Body of pancreas (tissue), 4 donors: Measurements from ENCODE around the gene VTI1B. TPM values are rescaled to one million over a fixed set of nuclear protein-coding genes. Genes with fewer than 3 reads are reported as not detected.

ENCODE experiments used
- ATAC-seq: fragments of 150-250 bp; one replicate; pipeline ENCODE4 v1.9.1; 2016
- DNase-seq, 4 donors: peaks; one replicate each; pipeline ENCODE4 v3.0.0-alpha.2; 2019
- H3K27ac ChIP-seq, 4 donors: fragments of 200-600 bp; sonication (generic); 1 replicate in 3 of 4; 2 replicates in 1 of 4; pipeline versions ENCODE4 v1.5.1 to v1.6.1; 2016 to 2019; ENCODE audit warnings: mild to moderate bottlenecking in 1 of 4, mixed read lengths in 1 of 4, moderate library complexity in 1 of 4
- H3K27me3 ChIP-seq, 2 donors: fragments of 200-600 bp; sonication (generic); one replicate each; pipeline ENCODE4 v1.6.0; 2016; ENCODE audit warnings: mild to moderate bottlenecking in 1 of 2
- H3K36me3 ChIP-seq, 2 donors: fragments of 200-600 bp; sonication (generic); replicated peaks in 1 of 2; 2 replicates each; pipeline ENCODE4 v1.5.1; 2016; ENCODE audit warnings: low read depth in 2 of 2; ENCODE audit not compliant: insufficient read depth in 1 of 2
- H3K4me1 ChIP-seq: fragments of 200-600 bp; sonication (generic); one replicate; pipeline ENCODE4 v1.6.0; 2016
- H3K4me3 ChIP-seq, 2 donors: fragments of 200-600 bp; sonication (generic); 1 replicate in 1 of 2; 2 replicates in 1 of 2; pipeline ENCODE4 v1.5.1; 2016 to 2019
- H3K9me3 ChIP-seq, 3 donors: fragments of 200-600 bp; sonication (generic); 1 replicate in 2 of 3; 2 replicates in 1 of 3; pipeline ENCODE4 v1.5.1; 2016
- POLR2A ChIP-seq, 3 donors: fragments of 450-650 bp; IDR thresholded peaks; one replicate each; pipeline ENCODE4 v1.6.1; 2016; ENCODE audit warnings: antibody characterized with exemption in 3 of 3, mild to moderate bottlenecking in 2 of 3
- whole genome bisulfite sequencing, 2 donors: methylation state at CpG; one replicate each; pipeline ENCODE4 v1.1.5; 2017; 5-methylcytosine and 5-hydroxymethylcytosine counted together
- intact Hi-C: fragments of 100-400 bp; cut with DNase I; formaldehyde crosslinking; loops from one replicate; pipeline ENCODE4 v1.15.1; 2023
- total RNA-seq, 2 donors: library from RNA; depleted of rRNA; stranded (reverse); fragments of >200 nt; gene quantifications; one replicate each; pipeline ENCODE4 v1.1.0, GENCODE V29; 2016
- TF ChIP-seq, protein P1 (sequence below), 7 experiments: fragments of 450-650 bp in 4 of 7; fragments of 200-600 bp in 3 of 7; sonication (generic) in 3 of 7; IDR thresholded peaks; one replicate each; pipeline ENCODE4 v1.5.1; 2016 to 2019; ENCODE audit warnings: antibody characterized with exemption in 7 of 7

Gene VTI1B
- total RNA-seq, 2 donors from 2014 or later = 24.4 to 41.2 TPM

DNA sequence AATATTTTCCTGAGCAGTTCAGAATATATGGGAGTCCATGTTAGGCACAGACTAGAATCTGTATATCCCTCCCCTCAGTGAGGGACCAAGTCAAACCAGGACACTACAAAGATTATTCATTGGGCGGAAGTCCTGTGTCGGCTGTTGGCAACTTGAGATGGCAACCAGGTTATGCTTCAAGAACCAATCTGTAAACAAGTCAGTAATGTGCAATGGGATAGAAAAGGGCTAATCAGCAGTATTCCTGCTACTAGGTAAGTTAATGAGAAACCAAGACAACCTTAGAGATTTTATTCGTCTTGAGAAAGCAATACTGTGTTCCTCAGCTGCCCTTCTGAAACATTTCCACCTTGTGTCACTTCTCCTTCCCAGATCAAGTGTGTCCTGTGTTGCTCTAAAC is 28.3 kb downstream of the VTI1B start:
- WGBS, 2 donors = 69 to 70% methylated on average over 3 of the region's 3 CpGs

DNA sequence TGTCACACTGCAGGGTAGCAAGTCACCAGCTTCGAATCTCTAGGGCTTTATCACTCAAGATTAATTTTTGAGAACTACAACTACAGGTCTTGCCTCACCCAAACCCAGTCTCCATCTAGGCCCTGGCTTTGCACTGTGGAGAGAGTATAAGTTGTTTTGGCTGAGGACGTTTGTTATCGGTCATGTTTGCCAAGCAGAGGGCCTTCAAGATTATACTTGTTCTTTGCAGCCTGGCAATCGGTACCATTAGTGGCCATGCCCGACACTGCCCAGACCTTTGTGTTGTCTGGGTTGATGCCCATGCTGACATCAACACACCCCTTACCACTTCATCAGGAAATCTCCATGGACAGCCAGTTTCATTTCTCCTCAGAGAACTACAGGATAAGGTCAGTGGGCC is 29.0 kb downstream of the VTI1B start:
- DNase-seq = peak; percentile 18 to 50 (median 42)

More for the DNA sequence above, 28.3 kb downstream of the VTI1B start:
- H3K27ac ChIP-seq = peak overlapping the region in 1 of 4 donors; percentile 27
- peaks cover 0 to 10% of the 10 kb centered on the region in 2 donors for H3K36me3 ChIP-seq
- no peak overlapping the region for H3K4me3 ChIP-seq
- no peaks in the 10 kb centered on the region for H3K9me3 ChIP-seq
- intact Hi-C loops = no loop called here
- TF ChIP-seq, protein P1, sequence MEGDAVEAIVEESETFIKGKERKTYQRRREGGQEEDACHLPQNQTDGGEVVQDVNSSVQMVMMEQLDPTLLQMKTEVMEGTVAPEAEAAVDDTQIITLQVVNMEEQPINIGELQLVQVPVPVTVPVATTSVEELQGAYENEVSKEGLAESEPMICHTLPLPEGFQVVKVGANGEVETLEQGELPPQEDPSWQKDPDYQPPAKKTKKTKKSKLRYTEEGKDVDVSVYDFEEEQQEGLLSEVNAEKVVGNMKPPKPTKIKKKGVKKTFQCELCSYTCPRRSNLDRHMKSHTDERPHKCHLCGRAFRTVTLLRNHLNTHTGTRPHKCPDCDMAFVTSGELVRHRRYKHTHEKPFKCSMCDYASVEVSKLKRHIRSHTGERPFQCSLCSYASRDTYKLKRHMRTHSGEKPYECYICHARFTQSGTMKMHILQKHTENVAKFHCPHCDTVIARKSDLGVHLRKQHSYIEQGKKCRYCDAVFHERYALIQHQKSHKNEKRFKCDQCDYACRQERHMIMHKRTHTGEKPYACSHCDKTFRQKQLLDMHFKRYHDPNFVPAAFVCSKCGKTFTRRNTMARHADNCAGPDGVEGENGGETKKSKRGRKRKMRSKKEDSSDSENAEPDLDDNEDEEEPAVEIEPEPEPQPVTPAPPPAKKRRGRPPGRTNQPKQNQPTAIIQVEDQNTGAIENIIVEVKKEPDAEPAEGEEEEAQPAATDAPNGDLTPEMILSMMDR (IDR thresholded peaks at IDR 0.05) = no peak
- TF ChIP-seq POLR2A (IDR thresholded peaks at IDR 0.05) = no peak
- DNase-seq = no peak
- H3K27me3 ChIP-seq = no peaks in the 10 kb centered on the region
- peaks cover 7% of the 10 kb centered on the region for H3K4me1 ChIP-seq
- no peak for ATAC-seq

DNA sequence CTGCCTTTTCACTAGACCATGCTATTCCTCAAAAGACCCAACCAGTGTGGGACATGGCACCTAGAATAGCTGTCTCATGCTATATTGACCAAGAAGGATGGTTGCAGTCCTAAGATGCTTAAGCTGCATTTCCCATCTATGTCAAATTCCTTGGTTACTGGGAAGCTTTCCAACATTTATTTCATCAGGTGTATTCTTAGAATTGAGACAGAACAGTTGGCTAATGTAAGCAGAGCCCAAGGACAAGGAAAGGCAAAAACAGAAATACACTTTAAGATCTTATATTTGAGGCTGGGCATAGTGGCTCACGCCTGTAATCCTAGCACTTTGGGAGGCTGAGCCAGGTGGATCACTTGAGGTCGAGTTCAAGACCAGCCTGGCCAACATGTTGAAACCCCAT is 30.0 kb downstream of the VTI1B start:
- H3K27me3 ChIP-seq = no peaks in the 10 kb centered on the region
- no peaks in the 10 kb centered on the region for H3K9me3 ChIP-seq
- intact Hi-C loops = no loop called here
- H3K27ac ChIP-seq = no peak overlapping the region
- peaks cover 7% of the 10 kb centered on the region for H3K4me1 ChIP-seq
- DNase-seq (no peak), ATAC-seq (no peak)
- WGBS, 2 donors = 83% methylated on average over 2 of the region's 2 CpGs
- H3K4me3 ChIP-seq = no peak overlapping the region
- TF ChIP-seq, protein P1 (IDR thresholded peaks at IDR 0.05) = no peak
- TF ChIP-seq POLR2A (IDR thresholded peaks at IDR 0.05) = no peak
- H3K36me3 ChIP-seq = peaks cover 0 to 2% of the 10 kb centered on the region in 2 donors

More for the DNA sequence above, 29.0 kb downstream of the VTI1B start:
- peaks cover 7% of the 10 kb centered on the region for H3K4me1 ChIP-seq
- TF ChIP-seq POLR2A (IDR thresholded peaks at IDR 0.05) = no peak
- TF ChIP-seq, protein P1 (IDR thresholded peaks at IDR 0.05) = no peak
- no peak overlapping the region for H3K4me3 ChIP-seq
- no peaks in the 10 kb centered on the region for H3K9me3 ChIP-seq
- peak overlapping the region in 3 of 4 donors; percentile 7 to 30 (median 27) for H3K27ac ChIP-seq
- peaks cover 0 to 5% of the 10 kb centered on the region in 2 donors for H3K36me3 ChIP-seq
- ATAC-seq = peak; percentile 66
- intact Hi-C loops = no loop called here
- WGBS, 2 donors = 26 to 48% methylated on average over 5 of the region's 5 CpGs
- H3K27me3 ChIP-seq = no peaks in the 10 kb centered on the region

DNA sequence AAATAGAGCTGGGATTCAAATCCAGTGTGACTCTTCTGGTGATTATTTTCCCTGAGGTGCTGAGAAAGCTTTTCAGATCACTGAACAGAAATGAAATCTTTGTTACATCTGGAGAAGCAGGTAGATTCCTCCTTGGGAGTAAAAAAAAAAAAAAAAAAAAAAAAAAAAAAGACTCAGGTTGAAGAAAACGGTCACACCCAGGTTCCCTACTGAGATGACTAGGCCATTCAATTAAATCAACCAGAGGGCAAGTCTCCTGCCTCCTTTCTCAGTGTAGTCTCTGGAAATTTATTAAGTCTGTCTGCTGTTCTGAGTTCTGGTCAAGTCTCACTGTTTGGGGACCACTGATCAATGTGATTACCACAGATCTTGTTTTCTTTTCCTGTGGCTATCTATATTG is 30.7 kb downstream of the VTI1B start:
- Histone ChIP-seq H3K4me3 (no peak overlapping the region), H3K9me3 (no peaks in the 10 kb centered on the region), H3K27ac (no peak overlapping the region), H3K27me3 (no peaks in the 10 kb centered on the region), H3K4me1 (peaks cover 7% of the 10 kb centered on the region), H3K36me3 (no peaks in the 10 kb centered on the region)
- 73 to 91% methylated on average over 1 of the region's 1 CpG for WGBS, 2 donors
- no peak for TF ChIP-seq POLR2A (IDR thresholded peaks at IDR 0.05)
- TF ChIP-seq, protein P1 (IDR thresholded peaks at IDR 0.05) = no peak
- no peak for DNase-seq
- no peak for ATAC-seq
- intact Hi-C loops = no loop called here
